K562 (cell line): ENCODE data around the gene RSPRY1. TPM values are rescaled to one million over a fixed set of nuclear protein-coding genes. Genes with fewer than 3 reads are reported as not detected.

Experiments
- BHLHE40 ChIP-seq: IDR thresholded peaks from 2 replicates; pipeline ENCODE4 v1.6.1; 2011; ENCODE audit warnings: low read length, improper control_type of control experiment
- HOMEZ ChIP-seq: fragments of 250-450 bp; sonication (Bioruptor Pico); IDR thresholded peaks from 2 replicates; pipeline ENCODE4 v1.4.0; 2020; ENCODE audit warnings: mild to moderate bottlenecking, moderate library complexity
- ILF3 ChIP-seq: fragments of 450-650 bp; IDR thresholded peaks from 2 replicates; pipeline ENCODE4 v1.6.1; 2018; ENCODE audit warnings: antibody characterized with exemption, mild to moderate bottlenecking, moderate library complexity, borderline replicate concordance
- ILK ChIP-seq: fragments of 450-650 bp; IDR thresholded peaks from 2 replicates; pipeline ENCODE4 v1.6.1; 2016; ENCODE audit warnings: missing genetic modification characterization, low read depth, mild to moderate bottlenecking, missing compliant biosample characterization, moderate library complexity, borderline replicate concordance
- NCOA1 ChIP-seq: fragments of 450-650 bp; IDR thresholded peaks from 2 replicates; pipeline ENCODE4 v1.6.1; 2016; ENCODE audit warnings: low read depth
- PREB ChIP-seq: sonication (generic); formaldehyde crosslinking; IDR thresholded peaks from 2 replicates; pipeline ENCODE4 v1.8.1; 2023; ENCODE audit warnings: mild to moderate bottlenecking, missing genetic modification reagents
- RBBP5 ChIP-seq: fragments of 200-600 bp; sonication (generic); IDR thresholded peaks from 2 replicates; pipeline ENCODE4 v1.6.1; 2012; ENCODE audit warnings: borderline replicate concordance, mild to moderate bottlenecking, low read length, control low read depth, inconsistent platforms; ENCODE audit not compliant: insufficient read depth, poor library complexity, severe bottlenecking
- SRSF7 ChIP-seq: fragments of 200-400 bp; formaldehyde crosslinking; optimal IDR thresholded peaks from 2 replicates; pipeline ENCODE3; 2017; ENCODE audit warnings: mild to moderate bottlenecking, low read depth, low read length
- SRSF9 ChIP-seq: fragments of 200-400 bp; formaldehyde crosslinking; IDR thresholded peaks from 2 replicates; pipeline ENCODE4 v1.6.1; 2017; ENCODE audit warnings: low read depth, low read length, borderline replicate concordance
- TOE1 ChIP-seq, 2 experiments: fragments of 450-650 bp in 1 of 2; sonication (generic) in 1 of 2; formaldehyde crosslinking in 1 of 2; IDR thresholded peaks; 2 replicates each; pipeline versions ENCODE4 v1.7.1 to v1.8.0; 2016 to 2022; ENCODE audit warnings: borderline replicate concordance in 2 of 2, mild to moderate bottlenecking in 2 of 2, antibody characterized with exemption in 1 of 2, inconsistent platforms in 1 of 2, low read depth in 1 of 2, missing genetic modification reagents in 1 of 2, moderate library complexity in 1 of 2
- TRIM25 ChIP-seq: fragments of 450-650 bp; IDR thresholded peaks from 2 replicates; pipeline ENCODE4 v1.7.0; 2016; ENCODE audit warnings: borderline replicate concordance
- ZNF354B ChIP-seq: fragments of 250-450 bp; sonication (Bioruptor Pico); IDR thresholded peaks from 2 replicates; pipeline ENCODE4 v1.4.0; 2020
- ZNF395 ChIP-seq: fragments of 200-800 bp; sonication (Bioruptor generic); IDR thresholded peaks from 2 replicates; pipeline ENCODE4 v1.6.1; 2017; ENCODE audit warnings: missing genetic modification characterization, missing compliant biosample characterization
- ZNF764 ChIP-seq: fragments of 250-450 bp; sonication (Bioruptor Pico); IDR thresholded peaks from 2 replicates; pipeline ENCODE4 v1.4.0; 2020; ENCODE audit warnings: low read depth, mild to moderate bottlenecking, moderate library complexity
- polyA plus RNA-seq, 8 experiments: library from polyadenylated mRNA; depleted of rRNA in 4 of 8; stranded (reverse) in 5 of 8; unstranded in 3 of 8; fragments of >200 nt; fragmentation: Nextera tagmentation in 2 of 8; fragmentation: Illumina TruSeq in 1 of 8; extraction: Ambion mirVana in 2 of 8; extraction: Trizol in 1 of 8; gene quantifications; 2 replicates each; pipeline versions ENCODE4 v1.2.1 to v1.2.3, GENCODE V29; 2011 to 2014; ENCODE audit warnings: inconsistent platforms in 1 of 8, missing spikeins in 1 of 8
- total RNA-seq, 7 experiments: library from RNA; depleted of rRNA in 6 of 7; stranded (reverse); fragments of >200 nt in 6 of 7; fragmentation: Illumina TruSeq in 2 of 7; extraction: Trizol in 2 of 7; gene quantifications; 2 replicates each; pipeline versions ENCODE4 v1.2.1 to v1.2.3, GENCODE V29; 2011 to 2021; ENCODE audit warnings: low replicate concordance in 1 of 7
- TF ChIP-seq, protein P1 (sequence below): sonication (generic); formaldehyde crosslinking; IDR thresholded peaks from 2 replicates; pipeline ENCODE4 v1.8.0; 2022; ENCODE audit warnings: mild to moderate bottlenecking, missing genetic modification reagents

RSPRY1 gene
- total and polyA plus RNA-seq, 9 of the 15 experiments (the other 6 are each of a cell fraction or from before 2014, with no cell fraction given) = 10.2 to 27.8 (median 20.8) TPM

DNA sequence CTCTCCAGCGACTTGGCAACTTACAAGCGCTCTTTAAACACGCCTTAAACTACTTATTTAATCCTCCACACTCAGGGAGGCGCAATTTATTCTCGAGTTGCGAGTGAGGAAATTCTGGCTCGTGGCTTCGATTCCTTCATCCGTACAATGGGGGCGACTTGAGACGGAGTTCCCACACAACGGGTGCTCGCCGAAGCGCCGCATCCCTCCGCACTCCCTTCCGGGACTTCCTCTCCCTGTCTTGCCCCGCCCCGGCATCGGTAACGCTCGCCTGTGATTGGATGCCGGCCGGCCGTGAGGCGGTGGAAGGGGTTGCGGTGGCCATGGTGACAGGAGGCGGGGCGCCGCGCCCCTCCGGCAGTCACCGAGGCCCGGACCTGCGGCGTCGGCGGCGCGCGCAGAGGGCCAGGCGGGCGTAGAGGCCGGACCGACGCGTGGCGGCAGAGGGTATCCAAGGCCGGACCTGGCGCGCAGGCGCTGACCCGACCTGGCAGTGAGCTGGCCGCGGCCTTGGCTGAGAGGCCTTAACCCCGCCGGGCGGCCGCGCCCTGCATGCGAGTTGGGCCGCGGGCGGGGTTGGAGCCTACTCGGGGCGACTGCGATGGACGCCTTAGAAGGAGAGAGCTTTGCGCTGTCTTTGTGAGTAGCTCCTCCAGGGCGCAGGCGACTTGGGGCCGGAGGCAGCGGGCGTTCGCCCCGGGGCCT is 58.8 kb downstream of the RSPRY1 start, which contains the start of gene ARL2BP (continued):
- TF ChIP-seq TRIM25 (no peak), SRSF7 (no peak), RBBP5 (peak; percentile 72), ZNF395 (CRISPR knock-in tag) (no peak), ILF3 (no peak), HOMEZ (CRISPR knock-in tag) (no peak), PREB (CRISPR knock-in tag) (no peak), ZNF764 (CRISPR knock-in tag) (no peak), ZNF354B (CRISPR knock-in tag) (no peak), SRSF9 (no peak), TOE1 (IDR thresholded peaks at IDR 0.05; ENCODE audit: borderline replicate concordance) (no peak), TOE1 (CRISPR knock-in tag; IDR thresholded peaks at IDR 0.05; ENCODE audit: borderline replicate concordance, low read depth) (no peak), ILK (tag) (no peak), NCOA1 (no peak), BHLHE40 (no peak)
- TF ChIP-seq, protein P1, sequence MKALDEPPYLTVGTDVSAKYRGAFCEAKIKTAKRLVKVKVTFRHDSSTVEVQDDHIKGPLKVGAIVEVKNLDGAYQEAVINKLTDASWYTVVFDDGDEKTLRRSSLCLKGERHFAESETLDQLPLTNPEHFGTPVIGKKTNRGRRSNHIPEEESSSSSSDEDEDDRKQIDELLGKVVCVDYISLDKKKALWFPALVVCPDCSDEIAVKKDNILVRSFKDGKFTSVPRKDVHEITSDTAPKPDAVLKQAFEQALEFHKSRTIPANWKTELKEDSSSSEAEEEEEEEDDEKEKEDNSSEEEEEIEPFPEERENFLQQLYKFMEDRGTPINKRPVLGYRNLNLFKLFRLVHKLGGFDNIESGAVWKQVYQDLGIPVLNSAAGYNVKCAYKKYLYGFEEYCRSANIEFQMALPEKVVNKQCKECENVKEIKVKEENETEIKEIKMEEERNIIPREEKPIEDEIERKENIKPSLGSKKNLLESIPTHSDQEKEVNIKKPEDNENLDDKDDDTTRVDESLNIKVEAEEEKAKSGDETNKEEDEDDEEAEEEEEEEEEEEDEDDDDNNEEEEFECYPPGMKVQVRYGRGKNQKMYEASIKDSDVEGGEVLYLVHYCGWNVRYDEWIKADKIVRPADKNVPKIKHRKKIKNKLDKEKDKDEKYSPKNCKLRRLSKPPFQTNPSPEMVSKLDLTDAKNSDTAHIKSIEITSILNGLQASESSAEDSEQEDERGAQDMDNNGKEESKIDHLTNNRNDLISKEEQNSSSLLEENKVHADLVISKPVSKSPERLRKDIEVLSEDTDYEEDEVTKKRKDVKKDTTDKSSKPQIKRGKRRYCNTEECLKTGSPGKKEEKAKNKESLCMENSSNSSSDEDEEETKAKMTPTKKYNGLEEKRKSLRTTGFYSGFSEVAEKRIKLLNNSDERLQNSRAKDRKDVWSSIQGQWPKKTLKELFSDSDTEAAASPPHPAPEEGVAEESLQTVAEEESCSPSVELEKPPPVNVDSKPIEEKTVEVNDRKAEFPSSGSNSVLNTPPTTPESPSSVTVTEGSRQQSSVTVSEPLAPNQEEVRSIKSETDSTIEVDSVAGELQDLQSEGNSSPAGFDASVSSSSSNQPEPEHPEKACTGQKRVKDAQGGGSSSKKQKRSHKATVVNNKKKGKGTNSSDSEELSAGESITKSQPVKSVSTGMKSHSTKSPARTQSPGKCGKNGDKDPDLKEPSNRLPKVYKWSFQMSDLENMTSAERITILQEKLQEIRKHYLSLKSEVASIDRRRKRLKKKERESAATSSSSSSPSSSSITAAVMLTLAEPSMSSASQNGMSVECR (CRISPR knock-in tag) = peak; percentile 78; the same call in 1 of the 2 replicates
